ENCODE measurements around the gene GPR132. TPM values are rescaled to one million over a fixed set of nuclear protein-coding genes. Genes with fewer than 3 reads are reported as not detected.
"Not testable (repeated sequence)": the region's sequence is repeated elsewhere in the genome, so short reads cannot be mapped to it uniquely, and the experiment has no call there.

The GPR132 gene
- total RNA-seq (1 to 10 TPM in 3 of 9 donors, under 1 TPM in 6; 0.27 to 5.3 (median 0.77) TPM), polyA plus RNA-seq (under 1 TPM; 0.50 to 0.51 TPM)
- long read RNA-seq, donor 1, partial matches to known transcripts: 0 of 1 reads
- long read RNA-seq, donor 1, other reads (novel, unspliced or antisense): 1 of 1 reads
- long read RNA-seq, donor 2: 0 reads
- long read RNA-seq, donor 3, partial matches to known transcripts: 0 of 1 reads
- long read RNA-seq, donor 3, other reads (novel, unspliced or antisense): 0 of 1 reads

GRCh38 chr14:105065280-105066228 is at the start of gene GPR132:
Gene GPR132 (minus strand): TSS chr14:105065430. CDS start chr14:105055420, 10,010 bp downstream.
- Histone ChIP-seq H3K27ac (peak within 1 kb of the TSS in 9 of 12 donors; percentile 38 to 95 (median 55)), H3K36me3 (no peaks in the 10 kb centered on the region), H3K9me3 (no peaks in the 10 kb centered on the region), H3K4me1 (peaks cover 5 to 83% (median 22%) of the 10 kb centered on the region in 12 donors), H3K4me3 (peak within 1 kb of the TSS in 9 of 12 donors; percentile 12 to 64 (median 32)), H3K27me3 (peaks cover 0 to 4% (median 0%) of the 10 kb centered on the region in 9 donors)
- TF ChIP-seq CTCF (IDR thresholded peaks at IDR 0.05) (no peak), POLR2A (IDR thresholded peaks at IDR 0.05) (peak in 1 of 2 donors; percentile 18)
- intact Hi-C loops (cut with DNase I): no loop called here
- DNase-seq: peak in 3 of 5 donors; percentile 64 to 77 (median 68)
- peak; percentile 7 to 59 (median 41) for ATAC-seq
- WGBS, 4 donors: 60 to 75% (median 61%) methylated on average over 19 to 22 of the region's 22 CpGs

- H3K27me3 ChIP-seq; intact Hi-C loops (cut with DNase I); H3K36me3 ChIP-seq; ATAC-seq; H3K27ac ChIP-seq; DNase-seq; H3K4me3 ChIP-seq; H3K4me1 ChIP-seq; H3K9me3 ChIP-seq: not testable (repeated sequence)
- 91 to 95% (median 94%) methylated on average over 8 of the region's 8 CpGs for WGBS, 4 donors
Measured at GRCh38 chr14:105109243-105109642, 44.0 kb upstream of the GPR132 start.

- Histone ChIP-seq H3K27ac (no peak overlapping the region), H3K4me3 (no peak overlapping the region), H3K27me3 (peaks cover 0 to 8% (median 0%) of the 10 kb centered on the region in 9 donors), H3K9me3 (peaks cover 0 to 7% (median 2%) of the 10 kb centered on the region in 12 donors), H3K36me3 (no peaks in the 10 kb centered on the region), H3K4me1 (no peaks in the 10 kb centered on the region)
- ATAC-seq: no peak
- 63 to 78% (median 71%) methylated on average over 7 of the region's 7 CpGs for WGBS, 4 donors
- no peak for TF ChIP-seq POLR2A (IDR thresholded peaks at IDR 0.05)
- TF ChIP-seq CTCF (IDR thresholded peaks at IDR 0.05): no peak
- no peak for DNase-seq
- intact Hi-C loops (cut with DNase I): no loop called here
Measured at GRCh38 chr14:105108516-105108864, 43.3 kb upstream of the GPR132 start.

- intact Hi-C loops (cut with DNase I): no loop called here
- 74 to 77% (median 75%) methylated on average over 9 of the region's 9 CpGs for WGBS, 4 donors
Measured at GRCh38 chr14:105107781-105108515, 42.7 kb upstream of the GPR132 start.

More at GRCh38 chr14:105107781-105108515, 42.7 kb upstream of the GPR132 start:
- Histone ChIP-seq H3K9me3 (peaks cover 0 to 12% (median 2%) of the 10 kb centered on the region in 12 donors), H3K27me3 (peaks cover 0 to 8% (median 0%) of the 10 kb centered on the region in 9 donors), H3K4me3 (no peak overlapping the region), H3K36me3 (no peaks in the 10 kb centered on the region), H3K4me1 (no peaks in the 10 kb centered on the region), H3K27ac (no peak overlapping the region)
- DNase-seq (peak in 1 of 5 donors; percentile 5), ATAC-seq (no peak)
- no peak for TF ChIP-seq POLR2A (IDR thresholded peaks at IDR 0.05)
- no peak for TF ChIP-seq CTCF (IDR thresholded peaks at IDR 0.05)

Measured in heart left ventricle (tissue), 16 donors.